Fibroblast of lung (primary cell): ENCODE results near the gene GRIA1. TPM values are rescaled to one million over a fixed set of nuclear protein-coding genes. Genes with fewer than 3 reads are reported as not detected.
A peak's percentile ranks its signal among the peaks of the same experiment; 100 is the strongest.

Experiments
- DNase-seq, 2 donors: peaks; one replicate each; pipeline versions ENCODE4 v3.0.0 to v3.0.0-alpha.2; 2010; ENCODE audit warnings: low read depth in 2 of 2
- H2AFZ ChIP-seq: 2 replicates; pipeline ENCODE4 v1.5.1; 2012; ENCODE audit warnings: low read length, control low read depth, inconsistent platforms
- H3K27ac ChIP-seq: 2 replicates; pipeline ENCODE4 v1.5.1; 2011; ENCODE audit warnings: low read length, control low read depth; ENCODE audit not compliant: insufficient read depth
- H3K27me3 ChIP-seq: 2 replicates; pipeline ENCODE4 v1.5.1; 2011; ENCODE audit warnings: mild to moderate bottlenecking, low read length; ENCODE audit not compliant: control insufficient read depth, insufficient read depth
- H3K36me3 ChIP-seq: 2 replicates; pipeline ENCODE4 v1.5.1; 2011; ENCODE audit warnings: low read length; ENCODE audit not compliant: control insufficient read depth, insufficient read depth
- H3K4me1 ChIP-seq: 2 replicates; pipeline ENCODE4 v1.5.1; 2011; ENCODE audit warnings: low read length; ENCODE audit not compliant: control insufficient read depth, insufficient read depth; ENCODE audit errors: extremely low read depth
- H3K4me2 ChIP-seq: 2 replicates; pipeline ENCODE4 v1.5.1; 2011; ENCODE audit warnings: low read length, control low read depth; ENCODE audit not compliant: insufficient read depth; ENCODE audit errors: extremely low read depth
- H3K4me3 ChIP-seq, 4 experiments: fragments of 200-600 bp in 1 of 4; sonication (generic) in 1 of 4; replicated peaks in 1 of 4; 2 replicates each; pipeline ENCODE4 v1.5.1; 2011 to 2016; ENCODE audit warnings: low read length in 4 of 4, low read depth in 3 of 4, mild to moderate bottlenecking in 3 of 4, control low read depth in 2 of 4, inconsistent platforms in 1 of 4, mixed read lengths in 1 of 4; ENCODE audit not compliant: insufficient read depth in 1 of 4; ENCODE audit errors: control extremely low read depth in 1 of 4
- H3K79me2 ChIP-seq: 2 replicates; pipeline ENCODE4 v1.5.1; 2012; ENCODE audit warnings: mild to moderate bottlenecking, low read length, inconsistent platforms; ENCODE audit not compliant: control insufficient read depth, insufficient read depth
- H3K9ac ChIP-seq: 2 replicates; pipeline ENCODE4 v1.5.1; 2011; ENCODE audit warnings: mild to moderate bottlenecking, low read length, control low read depth; ENCODE audit not compliant: insufficient read depth
- H3K9me3 ChIP-seq: 2 replicates; pipeline ENCODE4 v1.5.1; 2012; ENCODE audit warnings: low read depth, low read length; ENCODE audit not compliant: control insufficient read depth, insufficient read depth
- H4K20me1 ChIP-seq: 2 replicates; pipeline ENCODE4 v1.5.1; 2011; ENCODE audit warnings: low read length; ENCODE audit not compliant: control insufficient read depth, insufficient read depth; ENCODE audit errors: extremely low read depth
- CTCF ChIP-seq, 2 donors: IDR thresholded peaks in 1 of 2; conservative IDR thresholded peaks in 1 of 2; 1 replicate in 1 of 2; 2 replicates in 1 of 2; pipeline ENCODE4 v1.5.1; 2011 to 2012; ENCODE audit warnings: low read length in 2 of 2, control low read depth in 1 of 2, inconsistent platforms in 1 of 2, low read depth in 1 of 2, mild to moderate bottlenecking in 1 of 2
- EZH2 ChIP-seq: IDR thresholded peaks from 2 replicates; pipeline ENCODE4 v1.5.1; 2012; ENCODE audit warnings: low read length, control low read depth, mild to moderate bottlenecking; ENCODE audit errors: missing control alignments
- polyA plus RNA-seq, 2 donors: library from polyadenylated mRNA; depleted of rRNA in 1 of 2; stranded (reverse) in 1 of 2; unstranded in 1 of 2; fragments of >200 nt; gene quantifications; 2 replicates each; pipeline ENCODE4 v1.2.1, GENCODE V29; 2011 to 2012; ENCODE audit warnings: missing spikeins in 1 of 2
- total RNA-seq: library from RNA; depleted of rRNA; stranded (reverse); fragments of >200 nt; gene quantifications from 2 replicates; pipeline ENCODE4 v1.2.1, GENCODE V29; 2014

The GRIA1 gene
- total and polyA plus RNA-seq, 2 donors (not counting 1 experiment from before 2014, with no cell fraction given): 2.0 to 4.5 TPM

- Histone ChIP-seq H3K27me3 (no peaks in the 10 kb centered on the region), H3K9ac (no peak overlapping the region), H4K20me1 (no peaks in the 10 kb centered on the region), H3K4me2 (no peak overlapping the region), H3K79me2 (no peaks in the 10 kb centered on the region), H3K4me3 (no peak overlapping the region), H3K27ac (no peak overlapping the region), H3K36me3 (no peaks in the 10 kb centered on the region), H2AFZ (no peak overlapping the region), H3K4me1 (peaks cover 7% of the 10 kb centered on the region), H3K9me3 (no peaks in the 10 kb centered on the region)
- TF ChIP-seq CTCF (conservative IDR thresholded peaks at IDR 0.05 in 1 of 2, IDR thresholded peaks at IDR 0.05 in 1 of 2; ENCODE audit: low read depth in 1 of 2, low read length in 2 of 2): no peak
- no peak for DNase-seq
Observed at GRCh38 chr5:153517241-153517611, 26.8 kb downstream of the GRIA1 start.

- no peak for TF ChIP-seq EZH2
- TF ChIP-seq CTCF (conservative IDR thresholded peaks at IDR 0.05 in 1 of 2, IDR thresholded peaks at IDR 0.05 in 1 of 2; ENCODE audit: low read depth in 1 of 2, low read length in 2 of 2): no peak
- Histone ChIP-seq H3K9ac (no peak overlapping the region), H3K27ac (no peak overlapping the region)
Observed at GRCh38 chr5:153520137-153520536, 29.7 kb downstream of the GRIA1 start.

GRCh38 chr5:153520952-153521351, 30.5 kb downstream of the GRIA1 start:
- H3K4me3 ChIP-seq: no peak overlapping the region
- TF ChIP-seq CTCF (conservative IDR thresholded peaks at IDR 0.05 in 1 of 2, IDR thresholded peaks at IDR 0.05 in 1 of 2; ENCODE audit: low read depth in 1 of 2, low read length in 2 of 2): no peak
- TF ChIP-seq EZH2: no peak
- no peaks in the 10 kb centered on the region for H3K36me3 ChIP-seq
- peak; percentile 41 to 50 for DNase-seq
- H3K27me3 ChIP-seq: no peaks in the 10 kb centered on the region
- H2AFZ ChIP-seq: no peak overlapping the region
- H3K9ac ChIP-seq: no peak overlapping the region
- H3K4me1 ChIP-seq: peaks cover 16% of the 10 kb centered on the region
- H3K27ac ChIP-seq: no peak overlapping the region
- H3K9me3 ChIP-seq: no peaks in the 10 kb centered on the region
- no peaks in the 10 kb centered on the region for H4K20me1 ChIP-seq
- H3K79me2 ChIP-seq: no peaks in the 10 kb centered on the region
- H3K4me2 ChIP-seq: peak overlapping the region; percentile 54

More at GRCh38 chr5:153520137-153520536, 29.7 kb downstream of the GRIA1 start:
- Histone ChIP-seq H4K20me1 (no peaks in the 10 kb centered on the region), H3K4me1 (peaks cover 16% of the 10 kb centered on the region), H3K4me2 (no peak overlapping the region), H3K36me3 (no peaks in the 10 kb centered on the region), H2AFZ (no peak overlapping the region), H3K27me3 (no peaks in the 10 kb centered on the region), H3K9me3 (no peaks in the 10 kb centered on the region), H3K4me3 (no peak overlapping the region), H3K79me2 (no peaks in the 10 kb centered on the region)
- DNase-seq: no peak
